HepG2 (cell line): Measurements from ENCODE around the gene ZFHX3. TPM values are rescaled to one million over a fixed set of nuclear protein-coding genes. Genes with fewer than 3 reads are reported as not detected.

ENCODE experiments used
- ATAC-seq: fragments of 200-7000 bp; cut with Tn5 transposase; 3 replicates; pipeline ENCODE4 v1.9.1; 2020; ENCODE audit warnings: mild to moderate bottlenecking, moderate library complexity
- BruUV-seq: library from RNA; stranded (reverse); fragments of 400-500 nt; replicated peaks from 2 replicates; lab custom pipeline; 2021; lab: Mats Ljungman, UMichigan
- CTCF ChIA-PET: fragments of 300-600 bp; formaldehyde crosslinking; extraction: SDS; loops from one replicate; lab custom pipeline; 2021; ENCODE audit warnings: low total read pairs, inconsistent platforms, low intra/inter-chr PET ratio; lab: Yijun Ruan, JAX
- POLR2A ChIA-PET: fragments of 350-600 bp; sonication (Branson Sonifier 250); formaldehyde crosslinking; loops from one replicate; lab custom pipeline; 2020; ENCODE audit warnings: antibody characterized with exemption, inconsistent platforms; lab: Yijun Ruan, JAX
- DNase-seq: peaks from one replicate; pipeline ENCODE4 v3.0.0-alpha.2; 2015; ENCODE audit warnings: low spot score
- FAIRE-seq: peaks from 3 replicates; lab custom pipeline; 2011; peaks lifted over from hg19 to GRCh38; lab: Jason Lieb, UNC
- H2AFZ ChIP-seq: one replicate; pipeline ENCODE4 v1.6.1; 2011; ENCODE audit warnings: low read length, inconsistent platforms
- H3K27ac ChIP-seq: fragments of 300-600 bp; 3 replicates; pipeline ENCODE4 v1.8.0; 2011; ENCODE audit warnings: mixed run types, mild to moderate bottlenecking, mixed read lengths, low read length, inconsistent platforms; ENCODE audit not compliant: insufficient read depth; ENCODE audit errors: extremely low read length
- H3K27me3 ChIP-seq, 2 experiments: fragments of 200-600 bp in 1 of 2; 2 replicates in 1 of 2; 3 replicates in 1 of 2; pipeline versions ENCODE4 v1.6.0 to v1.8.0; 2011; ENCODE audit warnings: low read length in 2 of 2, mild to moderate bottlenecking in 2 of 2, moderate library complexity in 2 of 2, inconsistent platforms in 1 of 2; ENCODE audit not compliant: insufficient read depth in 2 of 2, control insufficient read depth in 1 of 2
- H3K36me3 ChIP-seq, 2 experiments: fragments of 200-600 bp in 1 of 2; replicated peaks in 1 of 2; 2 replicates in 1 of 2; 3 replicates in 1 of 2; pipeline versions ENCODE4 v1.5.1 to v1.8.0; 2011; ENCODE audit warnings: low read length in 2 of 2, inconsistent platforms in 1 of 2; ENCODE audit not compliant: insufficient read depth in 2 of 2, control insufficient read depth in 1 of 2
- H3K4me1 ChIP-seq: 2 replicates; pipeline ENCODE4 v1.5.1; 2012; ENCODE audit warnings: low read length, inconsistent platforms; ENCODE audit not compliant: insufficient read depth
- H3K4me2 ChIP-seq: 2 replicates; pipeline ENCODE4 v1.6.0; 2011; ENCODE audit warnings: low read depth, low read length, inconsistent platforms
- H3K4me3 ChIP-seq, 3 experiments: fragments of 200-600 bp in 1 of 3; sonication (generic), shearing (Covaris generic) in 1 of 3; replicated peaks in 1 of 3; 2 replicates each; pipeline ENCODE4 v1.5.1; 2011 to 2016; ENCODE audit warnings: low read length in 3 of 3, inconsistent platforms in 2 of 3, low read depth in 2 of 3, mild to moderate bottlenecking in 2 of 3, control low read depth in 1 of 3, mixed read lengths in 1 of 3; ENCODE audit not compliant: insufficient read depth in 1 of 3
- H3K79me2 ChIP-seq: one replicate; pipeline ENCODE4 v1.6.1; 2011; ENCODE audit warnings: low read length, inconsistent platforms; ENCODE audit not compliant: insufficient read depth
- H3K9ac ChIP-seq: 2 replicates; pipeline ENCODE4 v1.6.0; 2011; ENCODE audit warnings: mild to moderate bottlenecking, low read depth, low read length, inconsistent platforms; ENCODE audit not compliant: insufficient read depth
- H3K9me3 ChIP-seq: 2 replicates; pipeline ENCODE4 v1.5.1; 2012; ENCODE audit warnings: mild to moderate bottlenecking, low read length
- H4K20me1 ChIP-seq: 2 replicates; pipeline ENCODE4 v1.6.0; 2011; ENCODE audit warnings: inconsistent platforms, mild to moderate bottlenecking, low read length, moderate library complexity; ENCODE audit not compliant: insufficient read depth
- BCLAF1 ChIP-seq: fragments of 450-650 bp; IDR thresholded peaks from 2 replicates; pipeline ENCODE4 v1.6.1; 2017; ENCODE audit warnings: mild to moderate bottlenecking
- TAF1 ChIP-seq: sonication (generic); formaldehyde crosslinking; IDR thresholded peaks from 2 replicates; pipeline ENCODE4 v1.4.0; 2020; ENCODE audit warnings: missing genetic modification reagents
- ZBTB40 ChIP-seq, 2 experiments: fragments of 450-650 bp in 1 of 2; sonication (generic) in 1 of 2; formaldehyde crosslinking in 1 of 2; IDR thresholded peaks; 2 replicates each; pipeline versions ENCODE4 v1.6.1 to v1.8.0; 2016 to 2022; ENCODE audit warnings: antibody characterized with exemption in 1 of 2, mild to moderate bottlenecking in 1 of 2, missing genetic modification reagents in 1 of 2
- ZNF205 ChIP-seq: IDR thresholded peaks from 2 replicates; pipeline ENCODE4 v1.6.1; 2018; ENCODE audit warnings: missing biosample characterization, missing genetic modification reagents
- ZNF670 ChIP-seq: sonication (generic); formaldehyde crosslinking; IDR thresholded peaks from 2 replicates; pipeline ENCODE4 v1.8.0; 2022; ENCODE audit warnings: mild to moderate bottlenecking, missing genetic modification reagents, borderline replicate concordance
- ZNF816 ChIP-seq: sonication (generic); formaldehyde crosslinking; IDR thresholded peaks from 2 replicates; pipeline ENCODE4 v1.8.0; 2022; ENCODE audit warnings: missing genetic modification reagents, mild to moderate bottlenecking, borderline replicate concordance
- WGBS: methylation state at CpG from one replicate; pipeline ENCODE4 v1.1.6; 2017; ENCODE audit warnings: low lambda C conversion rate; 5-methylcytosine and 5-hydroxymethylcytosine counted together
- in situ Hi-C: cut with HindIII; loops from 2 replicates; pipeline ENCODE4 v1.10.0; 2017; ENCODE audit warnings: low pct_unique_long_range_greater_than_20kb; ENCODE audit not compliant: extremely low pct_ligation_motif_present
- intact Hi-C: fragments of 100-400 bp; cut with micrococcal nuclease; formaldehyde crosslinking; loops from one replicate; pipeline ENCODE4 v1.10.0; 2022; ENCODE audit not compliant: unreplicated experiment
- polyA plus RNA-seq, 8 experiments: library from polyadenylated mRNA; depleted of rRNA in 3 of 8; stranded (reverse) in 7 of 8; unstranded in 1 of 8; fragments of >200 nt; fragmentation: Illumina TruSeq in 4 of 8; extraction: Trizol in 4 of 8; gene quantifications; 2 replicates each; pipeline versions ENCODE4 v1.2.1 to v1.2.3, GENCODE V29; 2011 to 2016; ENCODE audit warnings: low read depth in 4 of 8, missing spikeins in 1 of 8, mixed read lengths in 1 of 8; ENCODE audit not compliant: insufficient read depth in 1 of 8
- total RNA-seq, 5 experiments: library from RNA; depleted of rRNA; stranded (reverse); fragments of >200 nt; fragmentation: Illumina TruSeq; extraction: Trizol; gene quantifications; 2 replicates each; pipeline ENCODE4 v1.2.3, GENCODE V29; 2016; ENCODE audit warnings: low read depth in 1 of 5

ZFHX3 gene
- total and polyA plus RNA-seq, 2 of the 13 experiments (the other 11 are each of a cell fraction or from before 2014, with no cell fraction given), result 5.0 to 6.0 TPM

GRCh38 chr16:72873044-72873443 lies 174.9 kb downstream of the ZFHX3 start (continued):
- TF ChIP-seq ZBTB40 (IDR thresholded peaks at IDR 0.05) (no peak), ZBTB40 (CRISPR knock-in tag; IDR thresholded peaks at IDR 0.05) (no peak)

GRCh38 chr16:72865835-72866234 lies 182.1 kb downstream of the ZFHX3 start:
- no peak for FAIRE-seq
- no peak for ATAC-seq
- ChIA-PET CTCF (no interaction called here), POLR2A (no interaction called here)
- no peaks in the 10 kb centered on the region for H3K27me3 ChIP-seq
- no peaks in the 10 kb centered on the region; the same call in 1 of the 2 replicates for H4K20me1 ChIP-seq
- H3K79me2 ChIP-seq, result peaks cover 4% of the 10 kb centered on the region
- in situ Hi-C loops, result no loop called here
- no peak overlapping the region for H3K9ac ChIP-seq
- H3K9me3 ChIP-seq, result no peaks in the 10 kb centered on the region
- peaks cover 8 to 42% of the 10 kb centered on the region in 2 experiments for H3K36me3 ChIP-seq
- intact Hi-C loops, result no loop called here
- no TSS peak for BruUV-seq
- no peak overlapping the region for H3K27ac ChIP-seq
- H3K4me2 ChIP-seq, result no peak overlapping the region
- no peak for DNase-seq
- H3K4me1 ChIP-seq, result 0 out of 2 replicates have a peak, but pooled peaks cover under 1% of the 10 kb centered on the region
- 97% methylated on average over 7 of the region's 7 CpGs for WGBS
- H3K4me3 ChIP-seq, result no peak overlapping the region
- no peak overlapping the region for H2AFZ ChIP-seq
- TF ChIP-seq ZNF670 (CRISPR knock-in tag), result no peak
- TF ChIP-seq ZNF816 (CRISPR knock-in tag), result no peak
- TF ChIP-seq TAF1 (CRISPR knock-in tag), result no peak; the same call in 1 of the 2 replicates
- TF ChIP-seq ZNF205 (CRISPR knock-in tag), result no peak
- TF ChIP-seq BCLAF1, result no peak
